Activated CD4-positive, alpha-beta memory T cell treated with anti-CD3 and anti-CD28 coated beads for 36 hours (primary cell): Measurements from ENCODE around the gene MOK. TPM values are rescaled to one million over a fixed set of nuclear protein-coding genes. Genes with fewer than 3 reads are reported as not detected.
A peak's percentile ranks its signal among the peaks of the same experiment; 100 is the strongest.
"Not testable (repeated sequence)": the region's sequence is repeated elsewhere in the genome, so short reads cannot be mapped to it uniquely, and the experiment has no call there.

Source experiments
- CTCF ChIA-PET: fragments of 350-600 bp; sonication (Branson Sonifier 250); formaldehyde crosslinking; loops from one replicate; lab custom pipeline; 2021; ENCODE audit warnings: antibody characterized with exemption, inconsistent platforms; lab: Charles Lee
- POLR2A ChIA-PET: fragments of 350-600 bp; sonication (Branson Sonifier 250); formaldehyde crosslinking; loops from one replicate; lab custom pipeline; 2021; ENCODE audit warnings: antibody characterized with exemption; lab: Charles Lee
- DNase-seq: peaks from one replicate; pipeline ENCODE4 v3.0.0-alpha.2; 2020
- H3K27ac Mint-ChIP-seq: one replicate; pipeline ENCODE4 v1.8.0; 2021; ENCODE audit warnings: mixed read lengths
- H3K27me3 Mint-ChIP-seq: one replicate; pipeline ENCODE4 v1.8.0; 2021; ENCODE audit warnings: mixed read lengths
- H3K36me3 Mint-ChIP-seq: one replicate; pipeline ENCODE4 v1.8.0; 2021; ENCODE audit warnings: mixed read lengths
- H3K4me1 Mint-ChIP-seq: one replicate; pipeline ENCODE4 v1.8.0; 2021; ENCODE audit warnings: low read depth, mixed read lengths
- H3K4me3 Mint-ChIP-seq: one replicate; pipeline ENCODE4 v1.8.0; 2021; ENCODE audit warnings: mild to moderate bottlenecking, mixed read lengths
- H3K9me3 Mint-ChIP-seq: one replicate; pipeline ENCODE4 v1.8.0; 2021; ENCODE audit warnings: mixed read lengths
- intact Hi-C: fragments of 100-400 bp; cut with micrococcal nuclease; formaldehyde crosslinking; loops from one replicate; pipeline ENCODE4 v1.15.1; 2023
- total RNA-seq, 2 experiments: library from RNA; stranded (reverse); gene quantifications; one replicate each; pipeline ENCODE4 v1.2.3, GENCODE V29; 2021

The MOK gene
- total RNA-seq, 2 experiments from 2014 or later = 2.7 TPM

GRCh38 chr14:102298303-102299070 lies 6.5 kb downstream of the MOK start:
- H3K27me3 Mint-ChIP-seq, H3K9me3 Mint-ChIP-seq, CTCF ChIA-PET, POLR2A ChIA-PET, DNase-seq, H3K27ac Mint-ChIP-seq, intact Hi-C loops, H3K4me1 Mint-ChIP-seq, H3K36me3 Mint-ChIP-seq, H3K4me3 Mint-ChIP-seq: not testable (repeated sequence)

GRCh38 chr14:102297436-102298170 lies 7.4 kb downstream of the MOK start:
- CTCF ChIA-PET = no interaction called here
- Mint-ChIP-seq H3K27me3 (no peaks in the 10 kb centered on the region), H3K36me3 (no peaks in the 10 kb centered on the region), H3K4me1 (no peaks in the 10 kb centered on the region), H3K9me3 (no peaks in the 10 kb centered on the region), H3K27ac (no peak overlapping the region), H3K4me3 (no peak overlapping the region)
- intact Hi-C loops = no loop called here
- no peak for DNase-seq
- POLR2A ChIA-PET = no interaction called here

GRCh38 chr14:102295270-102295669 lies 9.7 kb downstream of the MOK start:
- no peaks in the 10 kb centered on the region for H3K27me3 Mint-ChIP-seq
- DNase-seq = no peak
- POLR2A ChIA-PET = no interaction called here
- intact Hi-C loops = no loop called here
- no peaks in the 10 kb centered on the region for H3K4me1 Mint-ChIP-seq
- H3K4me3 Mint-ChIP-seq = no peak overlapping the region
- no peaks in the 10 kb centered on the region for H3K9me3 Mint-ChIP-seq
- CTCF ChIA-PET = interaction anchor here (1.2 kb wide), 1 partner anchor 19 kb away, joined by 6 read pairs; no protein-coding TSS in a partner anchor
- no peak overlapping the region for H3K27ac Mint-ChIP-seq
- H3K36me3 Mint-ChIP-seq = no peaks in the 10 kb centered on the region

- Mint-ChIP-seq H3K27ac (no peak overlapping the region), H3K36me3 (no peaks in the 10 kb centered on the region), H3K4me1 (no peaks in the 10 kb centered on the region), H3K4me3 (no peak overlapping the region), H3K27me3 (no peaks in the 10 kb centered on the region), H3K9me3 (no peaks in the 10 kb centered on the region)
- no peak for DNase-seq
- CTCF ChIA-PET = no interaction called here
- intact Hi-C loops = no loop called here
- POLR2A ChIA-PET = interaction anchor here (0.9 kb wide), 1 partner anchor 11 kb away, joined by 3 read pairs; the partner anchor contains the start of gene MOK
These were observed 11.2 kb downstream of the MOK start for GRCh38 chr14:102293781-102294180.

- intact Hi-C loops = no loop called here
- ChIA-PET POLR2A (no interaction called here), CTCF (interaction anchor here (0.6 kb wide), 2 partner anchors 140 to 916 kb away, joined by 3 to 5 read pairs; no protein-coding TSS in a partner anchor)
- no peaks in the 10 kb centered on the region for H3K36me3 Mint-ChIP-seq
- no peaks in the 10 kb centered on the region for H3K4me1 Mint-ChIP-seq
- H3K9me3 Mint-ChIP-seq = peaks cover 3% of the 10 kb centered on the region
- H3K27me3 Mint-ChIP-seq = no peaks in the 10 kb centered on the region
- no peak overlapping the region for H3K27ac Mint-ChIP-seq
- no peak for DNase-seq
- H3K4me3 Mint-ChIP-seq = no peak overlapping the region
These were observed 12.5 kb downstream of the MOK start for GRCh38 chr14:102292441-102292840.

- POLR2A ChIA-PET = no interaction called here
- H3K36me3 Mint-ChIP-seq = no peaks in the 10 kb centered on the region
- H3K4me3 Mint-ChIP-seq = no peak overlapping the region
- no peaks in the 10 kb centered on the region for H3K27me3 Mint-ChIP-seq
- intact Hi-C loops = no loop called here
- peaks cover 3% of the 10 kb centered on the region for H3K9me3 Mint-ChIP-seq
- H3K27ac Mint-ChIP-seq = no peak overlapping the region
- no peaks in the 10 kb centered on the region for H3K4me1 Mint-ChIP-seq
- no peak for DNase-seq
- CTCF ChIA-PET = no interaction called here
These were observed 16.8 kb downstream of the MOK start for GRCh38 chr14:102288139-102288538.

- no peak for DNase-seq
- ChIA-PET CTCF (no interaction called here), POLR2A (no interaction called here)
- no peaks in the 10 kb centered on the region for H3K36me3 Mint-ChIP-seq
- intact Hi-C loops = no loop called here
- peaks cover 1% of the 10 kb centered on the region for H3K4me1 Mint-ChIP-seq
- H3K4me3 Mint-ChIP-seq = no peak overlapping the region
- H3K27me3 Mint-ChIP-seq = no peaks in the 10 kb centered on the region
- peaks cover 3% of the 10 kb centered on the region for H3K9me3 Mint-ChIP-seq
- H3K27ac Mint-ChIP-seq = no peak overlapping the region
These were observed 19.9 kb downstream of the MOK start for GRCh38 chr14:102285106-102285505.

- intact Hi-C loops = no loop called here
- Mint-ChIP-seq H3K36me3 (no peaks in the 10 kb centered on the region), H3K4me1 (peaks cover 3% of the 10 kb centered on the region), H3K9me3 (peaks cover 3% of the 10 kb centered on the region), H3K27me3 (no peaks in the 10 kb centered on the region), H3K4me3 (no peak overlapping the region), H3K27ac (no peak overlapping the region)
- CTCF ChIA-PET = interaction anchor here (1.3 kb wide), 1 partner anchor 47 kb away, joined by 4 read pairs; no protein-coding TSS in a partner anchor
- no peak for DNase-seq
- POLR2A ChIA-PET = no interaction called here
These were observed 21.3 kb downstream of the MOK start for GRCh38 chr14:102283631-102284129.

GRCh38 chr14:102282751-102283465 lies 22.1 kb downstream of the MOK start:
- ChIA-PET POLR2A (interaction anchor here (0.6 kb wide), 1 partner anchor 37 kb away, joined by 3 read pairs; no protein-coding TSS in a partner anchor), CTCF (interaction anchor here (1.3 kb wide), 1 partner anchor 46 kb away, joined by 4 read pairs; no protein-coding TSS in a partner anchor)
- intact Hi-C loops = no loop called here
- H3K36me3 Mint-ChIP-seq = no peaks in the 10 kb centered on the region
- no peak overlapping the region for H3K27ac Mint-ChIP-seq
- no peaks in the 10 kb centered on the region for H3K9me3 Mint-ChIP-seq
- H3K4me3 Mint-ChIP-seq = no peak overlapping the region
- DNase-seq = no peak
- no peaks in the 10 kb centered on the region for H3K27me3 Mint-ChIP-seq
- H3K4me1 Mint-ChIP-seq = peaks cover 3% of the 10 kb centered on the region

- H3K36me3 Mint-ChIP-seq = no peaks in the 10 kb centered on the region
- peaks cover 3% of the 10 kb centered on the region for H3K4me1 Mint-ChIP-seq
- H3K27ac Mint-ChIP-seq = no peak overlapping the region
- DNase-seq = no peak
- H3K9me3 Mint-ChIP-seq = no peaks in the 10 kb centered on the region
- H3K4me3 Mint-ChIP-seq = no peak overlapping the region
- intact Hi-C loops = no loop called here
- ChIA-PET CTCF (no interaction called here), POLR2A (interaction anchor here (0.6 kb wide), 2 partner anchors 15 to 507 kb away, joined by 3 read pairs; no protein-coding TSS in a partner anchor)
- H3K27me3 Mint-ChIP-seq = no peaks in the 10 kb centered on the region
These were observed 24.5 kb downstream of the MOK start for GRCh38 chr14:102280376-102280962.

GRCh38 chr14:102279688-102280348 lies 25.1 kb downstream of the MOK start:
- no peak overlapping the region for H3K4me3 Mint-ChIP-seq
- no peaks in the 10 kb centered on the region for H3K27me3 Mint-ChIP-seq
- H3K4me1 Mint-ChIP-seq = peaks cover 3% of the 10 kb centered on the region
- no peak overlapping the region for H3K27ac Mint-ChIP-seq
- H3K9me3 Mint-ChIP-seq = no peaks in the 10 kb centered on the region
- intact Hi-C loops = no loop called here
- ChIA-PET POLR2A (no interaction called here), CTCF (no interaction called here)
- peak; percentile 54 for DNase-seq
- no peaks in the 10 kb centered on the region for H3K36me3 Mint-ChIP-seq
